KBM-7 (cell line): ENCODE results near the gene TES.

Experiments used
- DNase-seq: peaks from one replicate; pipeline ENCODE4 v3.0.0-alpha.2; 2015
- in situ Hi-C: fragments of 300-500 bp; cut with MboI; formaldehyde crosslinking; loops from 2 replicates; pipeline ENCODE4 v1.14.3; 2020; ENCODE audit warnings: low sequenced_read_pairs, low pct_unique_long_range_greater_than_20kb, mixed read lengths

The TES gene

GRCh38 chr7:116305485-116306408 is 95.4 kb downstream of the TES start:
- in situ Hi-C loops, result no loop called here
- no peak for DNase-seq

- no peak for DNase-seq
- in situ Hi-C loops, result no loop called here
Observed at GRCh38 chr7:116306409-116307048, 96.2 kb downstream of the TES start.

- in situ Hi-C loops, result no loop called here
- no peak for DNase-seq
Observed at GRCh38 chr7:116307253-116307652, 96.9 kb downstream of the TES start.
